Stimulated activated CD8-positive, alpha-beta memory T cell treated with anti-CD3 and anti-CD28 coated beads, Interleukin-7, amount 100 ng/mL, for 48 hours (primary cell): ENCODE measurements around the gene ANKRD65.
"Not testable (repeated sequence)": the region's sequence is repeated elsewhere in the genome, so short reads cannot be mapped to it uniquely, and the experiment has no call there.

ENCODE experiments used
- DNase-seq, 2 donors: peaks; one replicate each; pipeline ENCODE4 v3.0.0-alpha.2; 2020; ENCODE audit warnings: low read depth in 1 of 2; ENCODE audit errors: extremely low read depth in 1 of 2

ANKRD65 gene

GRCh38 chr1:1399187-1399871 lies 21.7 kb downstream of the ANKRD65 start, which contains the start of gene CCNL2:
Gene CCNL2, minus strand, starts transcription at chr1:1399335. Its CDS starts 29 bp downstream, at chr1:1399306.
- peak; percentile 98 to 100 for DNase-seq

DNA sequence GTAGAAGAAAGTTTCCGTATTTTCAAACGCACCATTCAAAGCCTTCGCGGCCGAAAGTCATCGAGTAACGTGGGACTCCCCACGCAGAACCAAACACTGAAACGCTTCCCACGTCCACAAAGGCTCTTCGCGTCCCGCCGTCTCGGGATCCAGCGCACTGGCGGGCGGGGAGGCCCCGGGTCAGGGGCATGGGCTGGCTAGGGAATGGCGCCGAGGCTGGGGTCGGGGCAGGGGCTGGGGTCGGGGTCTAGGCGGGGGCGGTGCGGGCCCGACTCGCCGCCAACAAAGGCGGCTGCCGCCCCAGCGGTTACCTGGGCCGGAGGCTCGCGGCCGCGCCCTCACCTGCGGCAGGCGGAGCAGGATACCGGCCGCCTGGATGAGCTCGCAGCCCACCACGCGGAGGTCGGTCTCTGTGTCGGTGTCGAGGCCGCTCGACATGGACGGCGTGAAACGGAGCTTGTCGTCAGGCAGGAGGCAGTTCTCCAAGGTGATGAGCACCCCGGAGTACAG lies 22.3 kb downstream of the ANKRD65 start:
- DNase-seq, result no peak

- no peak for DNase-seq
These were observed 23.1 kb downstream of the ANKRD65 start for GRCh38 chr1:1397839-1398523.

DNA sequence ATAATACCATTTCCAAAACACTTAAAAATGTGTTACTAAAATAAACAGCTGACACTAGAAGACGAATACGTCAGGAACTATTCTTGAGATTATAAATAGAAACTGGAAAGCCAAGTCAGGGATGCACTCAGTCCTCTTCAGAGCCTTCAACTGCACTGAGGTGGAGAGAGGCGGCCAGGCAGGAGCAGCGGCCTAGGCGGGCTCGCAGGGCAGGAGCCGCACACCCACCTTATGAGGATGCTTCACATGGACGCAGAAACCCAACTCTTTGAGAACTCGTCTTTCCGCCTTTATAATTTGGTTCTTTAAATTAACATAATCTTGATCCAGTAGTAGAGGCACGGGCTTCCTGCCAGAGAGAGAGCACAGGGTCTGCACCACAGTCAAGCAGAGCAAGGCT lies 25.9 kb downstream of the ANKRD65 start:
- no peak for DNase-seq

- DNase-seq, result no peak
These were observed 27.0 kb downstream of the ANKRD65 start for GRCh38 chr1:1394116-1394515.

- DNase-seq, result no peak
These were observed 27.6 kb downstream of the ANKRD65 start for GRCh38 chr1:1393428-1393827.

DNA sequence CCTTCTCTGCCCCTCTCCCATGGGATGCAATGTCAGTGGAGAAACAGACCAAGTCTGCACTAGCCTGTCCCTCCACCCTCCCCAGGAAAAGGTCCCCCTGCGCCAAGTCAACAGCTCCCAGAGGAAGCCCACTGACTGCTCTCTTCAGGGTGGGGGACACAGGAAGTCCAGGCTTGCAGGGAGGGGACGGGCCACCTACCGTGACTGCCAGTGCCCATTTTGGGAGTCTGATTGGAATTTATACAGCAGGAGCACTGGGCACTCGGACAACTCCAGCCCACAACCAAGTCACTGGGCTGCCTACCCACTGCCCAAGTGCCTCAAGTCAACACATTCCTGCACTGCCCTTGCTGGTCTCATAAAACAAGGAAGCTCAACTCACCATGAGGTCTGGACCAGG lies 28.1 kb downstream of the ANKRD65 start:
- no peak for DNase-seq

DNA sequence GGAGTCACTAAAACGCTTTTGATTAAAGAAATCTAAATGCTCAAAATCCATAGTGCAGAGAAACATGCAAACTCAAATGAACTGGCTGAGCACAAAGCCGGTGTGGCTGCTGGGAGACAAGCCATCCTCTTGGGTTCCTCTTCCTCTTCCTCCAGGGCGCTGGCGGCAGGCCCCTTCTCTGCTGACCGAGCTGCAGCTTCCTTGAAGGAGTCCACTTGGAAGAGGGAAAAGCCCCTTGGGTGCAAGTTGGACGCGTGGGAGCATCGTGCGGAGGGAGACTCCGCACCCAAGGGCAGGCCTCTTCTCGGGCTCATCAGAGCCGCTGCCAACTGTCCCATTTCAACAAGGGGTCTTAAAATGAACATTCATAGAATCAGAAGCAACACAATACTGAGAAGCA lies 29.9 kb downstream of the ANKRD65 start:
- no peak for DNase-seq

DNA sequence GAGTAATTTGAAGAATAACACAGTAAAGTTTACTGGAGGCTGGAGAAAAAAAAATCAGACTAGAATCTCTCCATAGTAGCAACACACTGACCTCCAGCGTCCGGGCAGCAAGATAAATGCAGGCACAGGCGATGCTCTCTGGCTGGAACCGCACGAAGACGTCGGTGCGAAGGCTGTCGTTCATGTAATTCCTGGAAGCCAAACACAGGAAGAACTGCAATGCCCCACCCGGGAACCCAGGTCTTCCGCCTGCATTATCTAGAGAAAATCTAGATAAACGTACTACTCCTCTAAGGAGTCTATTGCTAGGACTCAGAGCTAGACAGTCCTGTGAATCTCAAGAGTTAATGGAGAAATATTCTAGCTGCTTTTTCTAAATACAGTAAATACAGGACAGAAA lies 30.4 kb downstream of the ANKRD65 start:
- no peak for DNase-seq

GRCh38 chr1:1388078-1388472 lies 33.0 kb downstream of the ANKRD65 start:
- DNase-seq, result no peak

DNA sequence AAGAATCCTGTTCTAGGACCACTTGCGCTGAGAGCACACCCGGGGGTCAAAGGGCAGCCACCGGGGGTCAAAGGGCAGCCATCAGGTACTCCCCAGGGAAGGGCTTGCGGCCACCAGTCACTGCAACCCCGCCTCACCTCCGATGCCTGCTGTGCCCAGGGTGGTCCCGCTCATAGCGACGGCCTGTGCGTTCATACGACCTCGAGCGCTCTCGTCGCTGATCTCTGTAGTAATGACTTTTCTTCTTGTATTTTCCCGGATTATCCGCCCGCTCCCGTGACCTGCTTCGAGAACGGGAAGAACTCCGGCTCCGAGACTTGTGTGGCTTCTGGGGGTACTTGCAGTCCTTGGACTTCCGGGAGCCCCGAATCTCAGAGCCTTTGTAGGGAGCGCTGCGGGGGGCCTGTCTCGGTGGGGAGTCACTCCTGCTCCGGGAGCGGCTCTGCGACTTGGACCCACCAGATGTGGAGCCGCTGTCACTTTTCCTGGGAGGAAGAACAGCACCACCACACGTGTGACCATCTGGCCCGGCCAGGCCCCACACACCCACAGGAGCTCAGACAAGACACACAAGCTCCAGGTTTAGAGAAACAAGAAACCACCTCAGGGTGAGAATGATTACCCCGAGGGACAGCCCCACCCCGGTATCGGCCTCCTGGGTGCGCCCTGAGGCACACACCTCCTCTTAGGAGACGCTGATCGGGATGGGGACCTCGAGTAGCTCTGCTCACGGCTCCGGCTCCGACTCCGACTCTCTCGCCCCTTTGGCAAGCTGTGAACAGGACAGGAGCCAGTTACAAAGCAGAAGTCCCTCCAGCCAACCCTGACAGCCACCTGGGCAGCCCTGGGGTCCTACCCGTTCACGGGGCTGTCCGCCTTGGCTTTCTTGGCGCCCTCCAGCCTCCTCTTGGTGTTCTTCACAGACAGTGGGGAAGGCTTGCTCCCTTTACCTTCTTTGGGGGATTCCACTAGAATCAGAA lies 33.7 kb downstream of the ANKRD65 start:
- DNase-seq, result no peak

- DNase-seq, result no peak
These were observed 35.1 kb downstream of the ANKRD65 start for GRCh38 chr1:1385931-1386330.

DNA sequence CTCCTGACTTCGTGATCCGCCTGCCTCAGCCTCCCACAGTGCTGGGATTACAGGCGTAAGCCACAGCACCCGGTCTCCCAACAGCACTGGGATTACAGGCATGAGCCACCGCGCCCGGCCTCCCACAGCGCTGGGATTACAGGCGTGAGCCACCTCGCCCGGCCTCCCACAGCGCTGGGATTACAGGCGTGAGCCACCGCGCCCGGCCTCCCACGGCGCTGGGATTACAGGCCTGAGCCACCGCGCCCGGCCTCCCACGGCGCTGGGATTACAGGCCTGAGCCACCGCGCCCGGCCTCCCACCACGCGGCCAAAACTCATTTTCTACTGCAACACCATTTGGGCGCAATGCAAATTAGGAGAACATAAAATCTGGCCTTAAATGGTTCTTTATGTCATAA lies 35.7 kb downstream of the ANKRD65 start:
- not testable (repeated sequence) for DNase-seq

- no peak for DNase-seq
These were observed 39.8 kb downstream of the ANKRD65 start for GRCh38 chr1:1381294-1381693.

- no peak for DNase-seq
These were observed 40.2 kb downstream of the ANKRD65 start for GRCh38 chr1:1380860-1381259.

DNA sequence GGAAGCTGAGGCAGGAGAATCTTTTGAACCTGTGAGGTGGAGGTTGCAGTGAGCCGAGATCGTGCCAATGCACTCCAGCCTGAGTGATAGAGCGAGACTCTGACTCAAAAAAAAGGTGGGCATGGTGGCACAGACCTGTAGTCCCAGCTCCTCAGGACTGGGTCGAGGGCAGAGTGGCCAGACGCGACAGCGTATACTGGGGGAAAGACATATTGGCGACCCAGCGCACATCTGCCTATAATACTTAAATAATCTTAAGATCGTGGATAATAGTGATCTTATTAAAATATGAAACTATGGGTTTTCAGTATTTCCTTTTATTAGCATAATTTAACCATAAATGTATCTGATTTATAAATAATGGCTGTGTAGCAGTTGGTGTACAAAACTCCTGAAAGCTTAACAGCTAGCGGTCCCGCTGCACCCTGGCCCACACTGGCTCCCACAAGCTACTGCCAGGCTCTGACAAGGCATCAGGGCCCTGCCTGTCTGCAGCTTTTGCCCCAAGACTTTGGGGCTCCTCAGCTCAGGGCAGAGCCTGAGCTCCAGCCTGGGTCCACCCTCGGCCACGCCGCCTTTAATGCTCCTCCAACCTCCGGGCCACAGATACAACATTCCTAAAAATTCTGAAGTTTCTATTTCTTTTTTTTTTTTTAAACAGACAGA lies 43.4 kb downstream of the ANKRD65 start:
- DNase-seq, result no peak

DNA sequence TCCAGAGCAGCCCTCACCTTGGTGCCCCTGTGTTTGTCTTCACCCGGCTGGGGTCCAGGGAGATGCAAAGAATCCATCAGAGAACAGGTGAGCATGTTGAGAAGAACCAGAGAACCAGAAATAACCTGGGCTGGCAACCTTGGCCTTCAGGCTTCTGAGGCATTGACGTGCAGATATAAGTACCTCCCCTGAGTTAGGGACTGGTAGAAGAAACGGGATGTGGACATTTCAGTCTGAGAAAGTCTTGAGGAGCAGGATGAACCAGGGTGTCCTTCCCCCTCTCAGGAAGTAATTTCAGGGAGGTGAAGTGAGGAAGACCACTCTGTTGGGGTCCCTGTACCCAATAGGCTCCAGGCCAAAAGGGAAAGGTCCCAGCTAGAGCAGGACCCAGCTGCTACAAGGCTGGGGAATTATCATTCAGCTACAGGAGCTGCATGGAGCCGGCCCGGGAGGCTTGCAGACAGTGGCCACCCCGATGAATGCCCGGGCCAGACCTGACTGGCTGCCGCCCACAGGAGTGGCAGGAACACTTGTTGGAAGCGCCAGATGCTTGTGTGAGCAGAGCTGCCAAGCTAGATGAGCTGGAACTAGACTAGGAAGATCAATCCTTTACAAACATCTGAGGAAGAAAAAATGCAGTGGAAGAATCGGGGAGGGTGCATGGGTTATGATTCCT lies 44.4 kb downstream of the ANKRD65 start:
- DNase-seq, result no peak

DNA sequence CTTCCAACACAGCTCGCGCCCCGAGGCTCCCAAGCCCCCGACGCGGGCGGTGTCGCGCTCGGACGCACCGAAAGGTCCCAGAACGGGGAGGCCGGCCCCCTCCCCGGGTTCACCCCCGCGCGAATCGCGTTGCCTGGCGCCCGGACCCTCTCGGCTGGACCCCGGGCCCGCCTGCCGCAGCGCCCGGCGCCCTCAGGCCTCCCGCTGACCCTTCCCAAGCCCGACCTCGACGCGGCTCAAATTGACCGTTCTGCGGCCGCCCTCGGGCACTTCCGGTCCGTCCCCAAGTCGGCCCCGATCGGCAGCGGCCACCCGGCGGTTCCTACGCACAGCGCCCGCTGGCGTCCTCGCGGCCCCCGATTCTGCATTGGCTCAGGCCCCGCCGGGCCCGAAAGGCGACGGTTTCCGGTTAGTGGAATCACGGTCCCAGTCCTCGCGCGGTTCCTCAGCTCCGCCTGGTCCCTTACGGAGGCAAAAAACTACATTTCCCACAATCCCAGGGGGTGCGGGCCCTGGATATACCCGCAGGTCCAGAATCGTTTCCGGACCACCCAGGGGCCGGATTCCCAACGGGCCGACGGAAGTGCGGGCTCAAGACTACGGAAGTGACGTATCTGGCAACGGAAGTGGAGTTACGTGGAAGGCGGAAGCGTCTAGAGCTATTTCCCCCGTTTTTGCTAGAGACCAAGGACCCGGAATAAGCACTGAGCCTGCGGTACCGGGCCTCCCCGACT lies 46.0 kb downstream of the ANKRD65 start, which contains the start of gene AURKAIP1:
Gene AURKAIP1, minus strand, starts transcription at position 279 of the 734 bp plus-strand sequence. CDS start 451 bp downstream, outside the sequence.
- DNase-seq, result peak; percentile 92 to 95

GRCh38 chr1:1374589-1374928 lies 46.5 kb downstream of the ANKRD65 start:
- DNase-seq, result no peak
